Dendritic cell treated with granulocyte-macrophage colony-stimulating factor and Interleukin-4, amounts not matched to agents 40 ng/mL and 50 ng/mL, for 4 days (primary cell): ENCODE measurements around the gene PHACTR1.

ENCODE experiments used
- H3K27ac Mint-ChIP-seq: one replicate; pipeline ENCODE4 v1.8.0; 2022; ENCODE audit warnings: mild to moderate bottlenecking, mixed read lengths
- H3K27me3 Mint-ChIP-seq: one replicate; pipeline ENCODE4 v1.8.0; 2022; ENCODE audit warnings: mild to moderate bottlenecking, mixed read lengths
- H3K36me3 Mint-ChIP-seq: one replicate; pipeline ENCODE4 v1.8.0; 2022; ENCODE audit warnings: low read depth, mixed read lengths
- H3K4me1 Mint-ChIP-seq: one replicate; pipeline ENCODE4 v1.8.0; 2022; ENCODE audit warnings: low read depth, mixed read lengths
- H3K4me3 Mint-ChIP-seq: one replicate; pipeline ENCODE4 v1.8.0; 2022; ENCODE audit warnings: mild to moderate bottlenecking, moderate library complexity, mixed read lengths
- H3K9me3 Mint-ChIP-seq: one replicate; pipeline ENCODE4 v1.8.0; 2022; ENCODE audit warnings: mixed read lengths
- intact Hi-C: fragments of 100-400 bp; cut with micrococcal nuclease; formaldehyde crosslinking; loops from one replicate; pipeline ENCODE4 v1.15.0; 2022

PHACTR1 gene

DNA sequence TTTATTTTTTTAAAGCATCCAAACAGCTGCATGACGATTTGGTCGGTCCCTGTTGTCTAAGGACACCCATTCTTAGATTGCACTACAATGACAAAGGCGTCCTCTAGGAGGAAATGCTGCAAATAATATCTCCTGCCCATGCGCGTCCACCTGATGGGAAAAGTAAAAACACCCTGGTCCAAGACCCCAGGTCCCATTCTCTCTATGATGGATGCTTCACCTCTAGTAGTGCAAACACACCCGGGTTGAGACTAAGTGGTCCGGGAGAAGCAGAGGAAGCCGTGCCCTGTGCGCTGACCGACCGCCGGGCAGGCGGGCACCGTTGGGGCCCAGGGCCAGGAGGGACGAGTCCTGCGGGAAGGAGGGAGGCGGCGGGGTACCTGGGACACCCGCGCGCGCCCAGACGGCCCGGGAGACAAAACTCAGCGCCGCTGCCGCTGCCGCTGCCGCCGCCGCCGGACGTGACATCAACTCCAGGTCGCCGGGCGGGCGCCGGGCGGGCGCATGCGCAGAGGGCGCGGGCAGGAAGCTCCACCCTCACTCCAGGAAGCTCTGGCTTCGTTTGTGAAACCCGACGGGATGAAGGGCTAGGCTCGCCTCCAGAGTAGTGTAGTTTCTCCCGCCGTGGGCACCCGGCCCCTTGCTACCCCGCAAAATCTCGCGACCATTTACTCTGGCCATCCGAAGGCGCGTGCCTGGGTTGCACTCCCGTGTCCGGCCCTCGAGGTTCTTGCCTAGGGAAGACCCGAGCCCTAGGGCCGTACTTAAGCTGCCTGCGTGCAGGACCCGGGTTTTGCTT lies 611.7 kb downstream of the PHACTR1 start, which contains the start of gene TBC1D7:
Gene TBC1D7 (minus strand): TSS at position 462 of the 799 bp plus-strand sequence. CDS start 1,639 bp downstream, outside the sequence.
- Mint-ChIP-seq H3K4me1 (peaks cover 9% of the 10 kb centered on the region), H3K27ac (peak within 1 kb of the TSS; percentile 89), H3K4me3 (peak within 1 kb of the TSS; percentile 88), H3K27me3 (no peaks in the 10 kb centered on the region), H3K36me3 (peaks cover 20% of the 10 kb centered on the region), H3K9me3 (no peaks in the 10 kb centered on the region)
- intact Hi-C loops: loop anchor here (2.0 kb wide), 2 partner anchors 25 to 417 kb away; no protein-coding TSS in a partner anchor

GRCh38 chr6:13328875-13329183 lies 612.3 kb downstream of the PHACTR1 start:
- Mint-ChIP-seq H3K36me3 (peaks cover 14% of the 10 kb centered on the region), H3K4me1 (peaks cover 9% of the 10 kb centered on the region), H3K27ac (peak overlapping the region; percentile 89)

DNA sequence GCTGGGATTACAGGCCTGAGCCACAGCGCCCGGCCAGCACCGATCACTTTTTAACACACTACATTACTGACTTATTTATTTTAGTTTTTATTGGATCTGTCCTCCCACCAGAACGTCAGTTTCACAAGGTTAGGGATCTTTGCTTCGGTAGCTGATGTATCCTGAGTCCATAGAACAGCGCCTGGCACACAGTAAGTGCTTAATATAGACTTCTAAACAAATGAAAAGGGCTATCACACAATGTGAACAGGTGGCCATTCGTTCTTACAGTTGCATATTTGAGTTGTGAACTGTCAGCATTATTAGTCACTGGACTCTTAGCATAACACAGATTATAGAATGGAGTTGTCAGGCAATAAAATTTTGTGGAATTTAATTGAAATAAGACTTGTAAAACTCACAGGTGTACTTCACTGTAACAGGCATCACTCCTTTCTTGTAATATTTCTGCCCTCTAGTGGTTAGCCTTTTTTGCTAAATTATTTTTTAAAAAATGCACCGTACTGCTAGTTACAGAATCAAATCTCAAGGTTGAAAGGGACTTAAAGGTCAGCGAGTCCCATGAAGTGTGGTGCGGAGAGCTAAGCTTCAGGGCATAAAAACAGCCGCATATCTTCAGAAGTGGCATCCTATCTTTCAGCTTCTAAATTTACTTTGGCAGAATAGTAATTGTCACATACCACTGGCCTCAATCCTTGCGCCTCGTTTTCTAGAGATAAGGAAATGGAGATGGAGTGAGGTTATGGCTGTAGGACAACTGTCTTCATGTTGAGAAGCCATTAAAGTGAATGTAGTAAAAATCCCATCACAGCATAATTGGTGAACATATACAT lies 615.2 kb downstream of the PHACTR1 start:
- Mint-ChIP-seq H3K27ac (no peak overlapping the region), H3K4me3 (no peak overlapping the region), H3K27me3 (no peaks in the 10 kb centered on the region), H3K9me3 (no peaks in the 10 kb centered on the region), H3K4me1 (peaks cover 13% of the 10 kb centered on the region), H3K36me3 (no peaks in the 10 kb centered on the region)
- intact Hi-C loops: loop anchor here (1.0 to 5.0 kb wide), 2 partner anchors 136 to 286 kb away; partner anchors contain the start of gene NOL7

More at GRCh38 chr6:13328875-13329183, 612.3 kb downstream of the PHACTR1 start:
- Mint-ChIP-seq H3K4me3 (peak overlapping the region; percentile 88), H3K9me3 (no peaks in the 10 kb centered on the region), H3K27me3 (no peaks in the 10 kb centered on the region)
- intact Hi-C loops: loop anchor here (2.0 kb wide), 2 partner anchors 26 to 418 kb away; no protein-coding TSS in a partner anchor

DNA sequence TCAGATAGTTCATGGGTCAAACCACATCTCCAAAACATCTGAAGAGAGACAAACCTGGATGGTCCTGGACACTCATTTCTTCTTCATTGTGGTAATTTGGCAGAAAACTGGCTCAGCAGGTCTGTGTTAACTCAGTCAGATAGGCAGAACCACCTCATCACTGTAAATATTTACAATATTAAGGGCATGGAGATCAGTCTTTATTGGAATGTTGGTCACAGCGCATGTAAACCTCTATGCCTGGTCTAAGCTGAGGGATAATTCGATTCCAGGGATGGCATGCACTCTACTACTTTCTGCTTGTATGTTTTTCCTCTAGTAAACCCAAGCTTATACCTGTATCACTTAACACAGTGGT lies 615.8 kb downstream of the PHACTR1 start:
- Mint-ChIP-seq H3K9me3 (no peaks in the 10 kb centered on the region), H3K4me1 (peaks cover 14% of the 10 kb centered on the region), H3K4me3 (no peak overlapping the region), H3K36me3 (no peaks in the 10 kb centered on the region), H3K27me3 (no peaks in the 10 kb centered on the region), H3K27ac (no peak overlapping the region)
- intact Hi-C loops: loop anchor here (5.0 kb wide), 1 partner anchor 285 kb away; the partner anchor contains the start of gene NOL7

- Mint-ChIP-seq H3K27me3 (no peaks in the 10 kb centered on the region), H3K9me3 (no peaks in the 10 kb centered on the region), H3K36me3 (no peaks in the 10 kb centered on the region), H3K27ac (no peak overlapping the region), H3K4me1 (peaks cover 24% of the 10 kb centered on the region), H3K4me3 (no peak overlapping the region)
- intact Hi-C loops: loop anchor here (5.0 kb wide), 3 partner anchors 152 to 727 kb away; partner anchors contain the start of genes GFOD1 and NOL7
These were observed 618.4 kb downstream of the PHACTR1 start for GRCh38 chr6:13334953-13335352.

DNA sequence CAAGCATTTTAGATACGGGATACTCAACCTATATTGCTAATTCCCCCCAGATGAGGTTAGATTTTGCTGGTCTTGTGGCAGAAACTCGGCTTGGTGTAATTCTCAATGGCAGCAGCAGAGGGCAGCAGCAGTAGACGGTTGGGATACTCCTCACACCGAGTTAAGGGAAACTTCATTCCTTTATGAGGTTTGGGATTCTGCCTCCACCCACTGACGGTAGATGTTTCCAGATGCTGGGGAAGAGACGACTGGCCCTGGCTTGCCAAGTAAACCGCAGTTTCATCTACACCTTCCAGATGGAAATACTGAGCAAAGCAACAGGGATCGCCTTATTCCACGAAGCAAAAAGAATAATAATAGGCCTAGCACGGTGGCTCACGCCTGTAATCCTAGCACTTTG lies 620.0 kb downstream of the PHACTR1 start:
- H3K27ac Mint-ChIP-seq: no peak overlapping the region
- H3K4me3 Mint-ChIP-seq: no peak overlapping the region

GRCh38 chr6:13338038-13338437 lies 621.5 kb downstream of the PHACTR1 start:
- no peaks in the 10 kb centered on the region for H3K27me3 Mint-ChIP-seq
- peak overlapping the region; percentile 54 for H3K4me3 Mint-ChIP-seq
- no peaks in the 10 kb centered on the region for H3K36me3 Mint-ChIP-seq
- intact Hi-C loops: loop anchor here (5.0 kb wide), 2 partner anchors 149 to 724 kb away; partner anchors contain the start of gene GFOD1
- H3K9me3 Mint-ChIP-seq: peaks cover 12% of the 10 kb centered on the region
- H3K4me1 Mint-ChIP-seq: peaks cover 34% of the 10 kb centered on the region
- peak overlapping the region; percentile 86 for H3K27ac Mint-ChIP-seq

More for the DNA sequence above, 620.0 kb downstream of the PHACTR1 start:
- H3K4me1 Mint-ChIP-seq: peaks cover 34% of the 10 kb centered on the region
- intact Hi-C loops: loop anchor here (1.0 to 5.0 kb wide), 4 partner anchors 151 to 726 kb away; partner anchors contain the start of genes GFOD1 and SIRT5
- H3K27me3 Mint-ChIP-seq: no peaks in the 10 kb centered on the region
- H3K36me3 Mint-ChIP-seq: no peaks in the 10 kb centered on the region
- peaks cover under 1% of the 10 kb centered on the region for H3K9me3 Mint-ChIP-seq
